Endodermal cell (in vitro differentiated cells): ENCODE data around the gene MAPKAPK2. TPM values are rescaled to one million over a fixed set of nuclear protein-coding genes. Genes with fewer than 3 reads are reported as not detected.
A peak's percentile ranks its signal among the peaks of the same experiment; 100 is the strongest.

Experiments
- DNase-seq: peaks from one replicate; pipeline ENCODE4 v3.0.0-alpha.2; 2017
- H3K27ac ChIP-seq: 2 replicates; pipeline ENCODE4 v1.5.1; 2013; ENCODE audit warnings: mild to moderate bottlenecking, low read depth, low read length, moderate library complexity
- H3K27me3 ChIP-seq: 2 replicates; pipeline ENCODE4 v1.6.1; 2013; ENCODE audit warnings: mild to moderate bottlenecking, low read length, moderate library complexity; ENCODE audit not compliant: insufficient read depth, control insufficient read depth, poor library complexity, severe bottlenecking
- H3K36me3 ChIP-seq: 2 replicates; pipeline ENCODE4 v1.7.0; 2013; ENCODE audit warnings: mild to moderate bottlenecking, low read length, moderate library complexity; ENCODE audit not compliant: control insufficient read depth, insufficient read depth
- H3K4me1 ChIP-seq: one replicate; pipeline ENCODE4 v1.7.0; 2013; ENCODE audit warnings: low read length; ENCODE audit not compliant: control insufficient read depth, insufficient read depth
- H3K4me3 ChIP-seq: 2 replicates; pipeline ENCODE4 v1.5.1; 2013; ENCODE audit warnings: mild to moderate bottlenecking, low read length, moderate library complexity
- H3K9ac ChIP-seq: 2 replicates; pipeline ENCODE4 v1.6.1; 2013; ENCODE audit warnings: mild to moderate bottlenecking, low read length, moderate library complexity; ENCODE audit not compliant: poor library complexity, severe bottlenecking; ENCODE audit errors: extremely low read depth
- H3K9me3 ChIP-seq: 2 replicates; pipeline ENCODE4 v1.6.1; 2013; ENCODE audit warnings: mild to moderate bottlenecking, low read length, moderate library complexity; ENCODE audit not compliant: control insufficient read depth
- H3K27ac Mint-ChIP-seq: 2 replicates; pipeline ENCODE4 v1.8.0; 2020; ENCODE audit warnings: mixed read lengths
- H3K27me3 Mint-ChIP-seq: 2 replicates; pipeline ENCODE4 v1.8.0; 2021; ENCODE audit warnings: mild to moderate bottlenecking, mixed read lengths; ENCODE audit not compliant: insufficient read depth
- H3K36me3 Mint-ChIP-seq: 2 replicates; pipeline ENCODE4 v1.8.0; 2020; ENCODE audit warnings: low read depth, mixed read lengths
- H3K4me1 Mint-ChIP-seq: 2 replicates; pipeline ENCODE4 v1.8.0; 2020; ENCODE audit warnings: mixed read lengths
- H3K4me3 Mint-ChIP-seq: 2 replicates; pipeline ENCODE4 v1.8.0; 2020; ENCODE audit warnings: mild to moderate bottlenecking, moderate library complexity, mixed read lengths
- H3K9me3 Mint-ChIP-seq: 2 replicates; pipeline ENCODE4 v1.8.0; 2020; ENCODE audit warnings: mild to moderate bottlenecking, mixed read lengths
- CTCF ChIP-seq: fragments of 200-600 bp; sonication (generic); conservative IDR thresholded peaks from 2 replicates; pipeline ENCODE4 v1.5.0; 2021; ENCODE audit warnings: antibody characterized with exemption, mild to moderate bottlenecking
- WGBS, 2 experiments: methylation state at CpG; one replicate each; pipeline versions ENCODE4 v1.1.5 to v1.1.7; 2013; ENCODE audit warnings: missing lambda C conversion rate in 2 of 2, mixed read lengths in 1 of 2; ENCODE audit not compliant: insufficient coverage in 1 of 2, insufficient read length in 1 of 2; 5-methylcytosine and 5-hydroxymethylcytosine counted together
- total RNA-seq, 2 donors: library from RNA; stranded (reverse); fragmentation: NEBNext Ultra II Directional in 1 of 2; extraction: Animal tissue kit (Norgen Biotek cat#: 25700) in 1 of 2; gene quantifications; 2 replicates in 1 of 2; 3 replicates in 1 of 2; pipeline ENCODE4 v1.2.1, GENCODE V29; 2021

Gene MAPKAPK2
- total RNA-seq, 2 donors from 2014 or later = 72.8 to 79.7 TPM

- Histone ChIP-seq H3K27ac (no peak overlapping the region), H3K36me3 (peaks cover 29% of the 10 kb centered on the region), H3K4me3 (no peak overlapping the region), H3K4me1 (peaks cover 13% of the 10 kb centered on the region), H3K9me3 (no peaks in the 10 kb centered on the region), H3K27me3 (no peaks in the 10 kb centered on the region), H3K9ac (no peak overlapping the region)
- Mint-ChIP-seq H3K36me3 (peaks cover 14% of the 10 kb centered on the region), H3K27me3 (no peaks in the 10 kb centered on the region), H3K27ac (peak overlapping the region; percentile 64), H3K4me1 (peaks cover 55% of the 10 kb centered on the region), H3K4me3 (no peak overlapping the region), H3K9me3 (no peaks in the 10 kb centered on the region)
- WGBS, 2 experiments = 91 to 93% methylated on average over 10 of the region's 10 CpGs
- DNase-seq = no peak
- no peak for TF ChIP-seq CTCF
Measured at GRCh38 chr1:206693029-206693428, 8.3 kb downstream of the MAPKAPK2 start.

GRCh38 chr1:206693592-206693991, 8.9 kb downstream of the MAPKAPK2 start:
- no peak overlapping the region for H3K4me3 Mint-ChIP-seq
- DNase-seq = no peak

GRCh38 chr1:206694171-206695124, 9.7 kb downstream of the MAPKAPK2 start:
- H3K27ac Mint-ChIP-seq = peak overlapping the region; percentile 74
- TF ChIP-seq CTCF = no peak

More at GRCh38 chr1:206693592-206693991, 8.9 kb downstream of the MAPKAPK2 start:
- Histone ChIP-seq H3K36me3 (peaks cover 29% of the 10 kb centered on the region), H3K27me3 (no peaks in the 10 kb centered on the region), H3K4me1 (peaks cover 13% of the 10 kb centered on the region), H3K9me3 (no peaks in the 10 kb centered on the region), H3K9ac (no peak overlapping the region), H3K27ac (no peak overlapping the region), H3K4me3 (no peak overlapping the region)
- Mint-ChIP-seq H3K27ac (peak overlapping the region; percentile 64), H3K36me3 (peaks cover 14% of the 10 kb centered on the region), H3K4me1 (peaks cover 51% of the 10 kb centered on the region), H3K27me3 (no peaks in the 10 kb centered on the region), H3K9me3 (no peaks in the 10 kb centered on the region)
- WGBS, 2 experiments = 96 to 100% methylated on average over 7 of the region's 7 CpGs
- no peak for TF ChIP-seq CTCF

More at GRCh38 chr1:206694171-206695124, 9.7 kb downstream of the MAPKAPK2 start:
- peaks cover 44% of the 10 kb centered on the region for H3K4me1 Mint-ChIP-seq
- H3K27me3 Mint-ChIP-seq = no peaks in the 10 kb centered on the region
- no peaks in the 10 kb centered on the region for H3K9me3 Mint-ChIP-seq
- no peak overlapping the region for H3K27ac ChIP-seq
- H3K27me3 ChIP-seq = no peaks in the 10 kb centered on the region
- H3K9ac ChIP-seq = no peak overlapping the region
- 67 to 71% methylated on average over 7 to 11 of the region's 11 CpGs for WGBS, 2 experiments
- H3K36me3 ChIP-seq = peaks cover 29% of the 10 kb centered on the region
- H3K4me3 ChIP-seq = no peak overlapping the region
- no peaks in the 10 kb centered on the region for H3K9me3 ChIP-seq
- peaks cover 14% of the 10 kb centered on the region for H3K36me3 Mint-ChIP-seq
- peak; percentile 84 for DNase-seq
- no peak overlapping the region for H3K4me3 Mint-ChIP-seq
- H3K4me1 ChIP-seq = peaks cover 13% of the 10 kb centered on the region
